ENCODE results near the gene UMAD1.

The UMAD1 gene

GRCh38 chr7:7907306-7907705 is 266.8 kb downstream of the UMAD1 start:
- no peak for DNase-seq

DNA sequence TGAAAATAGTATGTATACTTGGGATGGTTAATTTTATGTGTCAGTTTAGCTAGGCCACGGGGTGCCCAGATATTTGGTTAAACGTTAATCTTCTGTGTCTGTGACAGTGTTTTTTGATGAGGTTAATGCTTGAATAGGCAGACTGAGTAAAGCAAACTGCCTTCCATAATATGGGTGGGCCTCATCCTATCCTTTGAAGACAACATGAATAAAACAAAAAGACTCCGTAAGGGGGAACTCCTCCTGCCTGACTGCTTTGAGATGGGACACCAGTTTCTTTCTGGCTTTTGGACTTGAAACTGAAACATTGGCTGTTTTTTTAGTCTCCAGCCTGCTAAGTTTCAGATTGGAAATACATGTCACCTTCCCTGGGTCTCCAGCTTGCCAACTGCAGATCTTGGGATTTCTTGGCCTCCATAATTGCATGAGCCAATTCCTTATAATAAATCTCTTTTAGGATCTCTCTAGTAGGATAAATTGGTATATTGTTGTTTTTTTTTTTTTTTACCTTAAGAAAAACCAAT is 268.1 kb downstream of the UMAD1 start:
- DNase-seq: no peak

DNA sequence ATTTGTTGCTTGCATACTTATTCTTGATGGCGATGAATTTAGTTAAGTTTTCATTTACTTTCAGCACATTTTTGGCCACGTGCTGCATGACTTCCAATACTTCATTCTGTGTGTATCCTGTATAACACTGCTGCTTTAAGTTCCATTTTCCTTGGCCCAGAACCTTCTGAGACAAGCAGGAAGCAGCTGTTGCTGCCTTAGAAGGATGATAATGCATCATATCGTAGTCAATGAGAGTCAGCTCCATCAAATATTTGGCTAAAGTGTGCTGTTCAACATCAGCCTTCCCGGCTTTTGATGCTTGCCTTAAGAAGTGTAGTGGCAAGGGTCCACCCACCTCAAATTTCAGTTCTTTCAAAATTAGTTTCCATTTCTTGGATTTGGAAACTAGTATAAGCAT is 268.8 kb downstream of the UMAD1 start:
- no peak for DNase-seq

- DNase-seq: no peak
Observed at GRCh38 chr7:7911369-7912123, 271.0 kb downstream of the UMAD1 start.

DNA sequence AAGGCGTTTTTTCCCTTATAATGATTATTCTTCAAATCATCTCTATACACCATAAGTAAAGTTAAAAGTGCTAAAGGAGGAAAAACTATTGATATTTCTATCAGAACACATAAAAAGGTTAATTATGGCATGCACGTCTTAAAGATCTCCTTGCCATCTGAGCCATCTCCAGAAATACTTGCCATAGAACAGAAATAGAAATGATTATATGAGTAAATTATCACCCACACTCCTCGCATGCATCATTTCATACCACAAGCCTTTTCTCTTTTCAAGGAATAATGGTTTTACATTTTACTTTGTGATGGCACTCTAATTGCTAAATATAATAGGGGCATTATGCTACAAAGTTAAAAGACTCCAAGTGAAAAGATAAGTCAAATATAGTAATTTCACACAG is 272.4 kb downstream of the UMAD1 start:
- DNase-seq: no peak

GRCh38 chr7:7913504-7913903 is 273.0 kb downstream of the UMAD1 start:
- DNase-seq: no peak

GRCh38 chr7:7914547-7914946 is 274.0 kb downstream of the UMAD1 start:
- no peak for DNase-seq

DNA sequence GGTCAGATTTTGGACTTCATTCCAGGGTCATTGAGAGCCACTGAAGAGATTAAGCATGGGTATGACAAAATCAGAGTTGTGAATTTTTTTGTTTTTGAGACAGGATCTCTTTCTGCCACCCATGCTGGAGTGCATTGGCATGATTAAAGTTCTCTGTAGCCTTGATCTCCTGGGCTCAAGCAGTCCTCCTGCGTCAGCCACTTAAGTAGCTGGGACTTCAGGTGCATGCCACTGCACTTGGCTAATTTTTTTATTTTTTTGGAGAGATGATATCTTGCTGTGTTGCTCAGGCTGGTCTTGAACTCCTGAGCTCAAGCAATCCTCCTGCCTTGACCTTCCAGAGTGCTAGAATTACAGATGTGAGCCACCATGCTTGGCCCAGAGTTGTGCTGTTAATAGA is 275.5 kb downstream of the UMAD1 start:
- DNase-seq: no peak

DNA sequence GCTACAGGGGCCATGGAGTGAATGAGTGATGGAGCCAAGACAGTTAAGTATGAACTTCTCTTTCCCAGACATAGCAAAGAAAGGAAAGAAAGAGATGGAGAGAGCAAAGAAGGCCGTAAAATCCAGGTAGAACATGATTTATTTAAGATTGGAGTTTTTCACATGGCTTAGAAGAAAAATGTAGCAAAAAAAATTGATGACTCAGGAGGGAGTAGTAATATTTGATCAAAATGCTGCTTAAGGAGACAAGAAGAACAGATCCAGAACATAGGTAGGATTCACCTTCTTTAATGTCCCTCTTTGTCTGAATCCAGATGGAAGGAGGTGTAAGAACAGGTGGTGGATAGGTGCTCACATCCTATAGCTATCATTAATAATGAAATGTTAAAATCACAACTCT is 277.0 kb downstream of the UMAD1 start:
- DNase-seq: no peak

DNA sequence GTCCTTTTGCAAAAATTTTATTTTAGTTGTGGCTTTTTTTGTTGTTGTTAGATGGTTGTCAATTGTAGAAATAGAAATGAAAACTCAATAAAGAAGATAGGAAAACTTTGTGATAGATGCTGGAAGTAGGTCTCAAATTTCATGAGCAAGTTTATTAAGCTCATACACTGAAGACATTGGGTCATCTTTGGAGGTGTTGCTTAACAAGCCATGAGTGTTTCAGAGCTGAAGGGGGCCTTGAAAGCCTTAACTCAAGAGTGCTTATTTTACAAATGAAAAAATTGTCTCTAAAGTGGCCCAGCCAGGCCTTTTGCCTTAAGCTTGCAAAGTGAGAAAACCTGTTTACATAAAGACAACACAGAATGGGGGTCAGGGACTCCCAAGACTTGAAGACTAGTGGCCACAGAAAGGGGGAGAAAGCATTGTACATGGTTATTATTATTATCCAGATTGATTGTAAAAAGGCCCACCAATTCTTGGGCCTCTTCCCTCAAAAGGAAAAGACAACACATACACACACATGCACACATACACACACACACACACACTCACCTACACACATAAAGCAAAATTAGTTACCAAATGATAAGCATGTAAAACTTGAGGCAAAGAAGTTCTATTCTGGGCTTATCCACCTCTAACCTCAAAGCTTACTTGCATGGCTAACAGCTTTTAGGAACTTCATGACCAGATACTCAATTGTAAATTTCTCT is 278.3 kb downstream of the UMAD1 start:
- DNase-seq: no peak

- DNase-seq: no peak
Observed at GRCh38 chr7:7919449-7919945, 278.9 kb downstream of the UMAD1 start.

DNA sequence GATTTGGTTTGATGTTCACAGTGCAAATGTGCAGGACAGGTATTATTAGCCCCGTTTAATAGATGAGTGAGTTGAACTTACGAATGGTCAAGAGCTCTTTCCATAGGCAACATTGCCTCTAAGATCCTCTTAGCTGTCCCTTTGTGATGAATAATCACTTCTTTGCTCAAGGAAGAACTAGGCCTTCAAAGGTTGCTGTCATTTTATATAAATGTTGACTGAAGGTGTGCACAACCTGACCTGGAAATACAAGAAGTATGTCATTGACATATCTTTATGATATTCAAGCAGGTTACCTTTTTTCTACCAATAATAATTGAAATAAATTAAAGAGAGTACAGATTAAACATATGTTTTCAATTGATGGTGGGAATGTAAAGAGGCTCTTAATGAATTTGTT is 279.5 kb downstream of the UMAD1 start:
- no peak for DNase-seq

GRCh38 chr7:7920481-7920880 is 279.9 kb downstream of the UMAD1 start:
- DNase-seq: peak; percentile 68

DNA sequence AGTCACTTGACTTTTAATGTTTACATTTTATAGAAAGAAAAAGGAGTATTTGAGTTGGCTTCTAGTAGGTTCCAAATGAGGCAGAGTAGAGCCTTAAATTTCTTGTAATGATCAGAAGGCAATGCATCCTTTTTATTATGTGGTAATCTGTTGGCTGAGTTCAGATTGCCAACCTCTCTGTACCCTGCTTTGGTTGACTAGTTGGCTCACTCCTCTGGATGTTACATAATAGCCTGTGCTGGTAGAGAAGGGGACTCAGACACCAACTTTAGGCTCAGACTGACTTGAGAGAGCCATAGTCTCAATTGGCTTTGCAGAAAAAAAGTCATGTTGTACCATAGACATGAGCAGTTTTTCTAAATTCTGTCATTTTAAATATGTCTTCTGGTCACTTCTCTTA is 281.3 kb downstream of the UMAD1 start:
- peak; percentile 10 for DNase-seq

DNA sequence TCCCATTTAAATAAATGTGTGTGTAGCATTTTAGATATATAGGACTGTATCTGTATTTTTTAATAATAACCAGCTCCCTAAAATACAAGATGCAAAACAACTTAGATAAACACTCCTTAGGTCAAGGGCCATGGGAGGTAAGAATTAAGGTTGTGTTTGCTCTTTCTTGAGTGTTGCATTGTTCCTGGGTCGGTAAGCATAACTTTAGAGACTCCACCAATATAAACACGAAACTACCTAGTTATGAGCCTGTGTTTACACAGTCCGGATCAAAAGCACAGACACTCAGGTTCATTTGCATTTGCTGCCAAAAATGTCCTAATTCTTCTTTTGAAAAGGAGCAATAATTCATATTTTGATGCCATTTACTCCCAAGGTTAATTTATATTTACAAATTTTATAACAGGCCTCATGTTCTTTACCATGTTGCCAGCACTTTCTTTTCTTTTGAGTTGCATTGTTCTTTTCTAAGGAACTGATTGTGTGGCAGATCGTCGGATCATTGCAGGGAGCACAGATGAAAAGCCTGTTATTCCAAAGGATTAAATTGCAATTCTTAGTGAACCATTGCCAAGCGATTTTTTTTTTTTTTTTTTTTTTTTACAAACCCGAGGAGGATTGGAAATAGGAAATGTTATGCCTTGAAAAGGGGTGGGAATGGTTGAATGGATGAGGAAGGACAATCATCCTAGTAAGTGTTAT is 282.3 kb downstream of the UMAD1 start:
- no peak for DNase-seq

DNA sequence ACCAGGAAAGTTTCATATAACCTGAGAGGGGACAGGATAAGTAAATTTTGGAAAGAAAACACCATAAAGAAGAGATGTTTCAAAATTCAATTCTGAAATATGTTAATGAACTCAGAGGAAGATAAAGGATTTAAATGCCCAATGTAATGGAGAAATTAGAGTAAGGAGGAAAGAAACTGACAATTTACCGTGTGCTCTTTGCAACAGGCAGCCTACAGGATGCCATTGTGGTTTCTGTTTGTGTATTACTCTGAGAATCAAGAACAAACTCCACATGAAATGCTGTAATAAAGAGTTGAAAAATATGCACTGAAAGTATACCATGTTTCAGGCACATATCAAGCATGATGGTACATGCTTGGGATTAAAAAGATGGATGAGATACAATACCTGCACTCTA is 283.3 kb downstream of the UMAD1 start:
- no peak for DNase-seq

DNA sequence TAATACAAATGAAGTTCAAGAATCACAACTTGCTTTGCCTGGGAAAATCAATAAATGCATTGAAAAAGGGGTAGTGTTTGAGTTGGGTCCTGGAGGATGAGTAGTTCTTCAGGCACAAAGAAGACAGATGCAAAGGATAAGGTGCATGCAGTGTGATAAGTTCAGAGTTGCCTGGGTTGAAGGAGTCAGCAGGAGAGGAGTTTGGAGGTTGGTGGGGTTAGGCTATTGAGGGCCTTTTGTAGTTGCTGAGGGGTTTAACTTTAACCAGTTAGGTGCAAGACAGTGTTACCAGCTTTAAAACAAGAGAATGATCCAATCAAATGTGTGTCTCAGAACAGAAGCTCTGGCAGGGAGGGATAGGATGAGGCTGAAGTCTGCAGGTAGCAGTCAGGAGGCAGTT is 283.8 kb downstream of the UMAD1 start:
- DNase-seq: no peak
